DMS53 (cell line): ENCODE measurements around the gene HSPA12B.

Experiments used
- DNase-seq: peaks from one replicate; lab custom pipeline; 2025; lab: John Stamatoyannopoulos, UW

Gene HSPA12B, protein sequence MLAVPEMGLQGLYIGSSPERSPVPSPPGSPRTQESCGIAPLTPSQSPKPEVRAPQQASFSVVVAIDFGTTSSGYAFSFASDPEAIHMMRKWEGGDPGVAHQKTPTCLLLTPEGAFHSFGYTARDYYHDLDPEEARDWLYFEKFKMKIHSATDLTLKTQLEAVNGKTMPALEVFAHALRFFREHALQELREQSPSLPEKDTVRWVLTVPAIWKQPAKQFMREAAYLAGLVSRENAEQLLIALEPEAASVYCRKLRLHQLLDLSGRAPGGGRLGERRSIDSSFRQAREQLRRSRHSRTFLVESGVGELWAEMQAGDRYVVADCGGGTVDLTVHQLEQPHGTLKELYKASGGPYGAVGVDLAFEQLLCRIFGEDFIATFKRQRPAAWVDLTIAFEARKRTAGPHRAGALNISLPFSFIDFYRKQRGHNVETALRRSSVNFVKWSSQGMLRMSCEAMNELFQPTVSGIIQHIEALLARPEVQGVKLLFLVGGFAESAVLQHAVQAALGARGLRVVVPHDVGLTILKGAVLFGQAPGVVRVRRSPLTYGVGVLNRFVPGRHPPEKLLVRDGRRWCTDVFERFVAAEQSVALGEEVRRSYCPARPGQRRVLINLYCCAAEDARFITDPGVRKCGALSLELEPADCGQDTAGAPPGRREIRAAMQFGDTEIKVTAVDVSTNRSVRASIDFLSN

DNA sequence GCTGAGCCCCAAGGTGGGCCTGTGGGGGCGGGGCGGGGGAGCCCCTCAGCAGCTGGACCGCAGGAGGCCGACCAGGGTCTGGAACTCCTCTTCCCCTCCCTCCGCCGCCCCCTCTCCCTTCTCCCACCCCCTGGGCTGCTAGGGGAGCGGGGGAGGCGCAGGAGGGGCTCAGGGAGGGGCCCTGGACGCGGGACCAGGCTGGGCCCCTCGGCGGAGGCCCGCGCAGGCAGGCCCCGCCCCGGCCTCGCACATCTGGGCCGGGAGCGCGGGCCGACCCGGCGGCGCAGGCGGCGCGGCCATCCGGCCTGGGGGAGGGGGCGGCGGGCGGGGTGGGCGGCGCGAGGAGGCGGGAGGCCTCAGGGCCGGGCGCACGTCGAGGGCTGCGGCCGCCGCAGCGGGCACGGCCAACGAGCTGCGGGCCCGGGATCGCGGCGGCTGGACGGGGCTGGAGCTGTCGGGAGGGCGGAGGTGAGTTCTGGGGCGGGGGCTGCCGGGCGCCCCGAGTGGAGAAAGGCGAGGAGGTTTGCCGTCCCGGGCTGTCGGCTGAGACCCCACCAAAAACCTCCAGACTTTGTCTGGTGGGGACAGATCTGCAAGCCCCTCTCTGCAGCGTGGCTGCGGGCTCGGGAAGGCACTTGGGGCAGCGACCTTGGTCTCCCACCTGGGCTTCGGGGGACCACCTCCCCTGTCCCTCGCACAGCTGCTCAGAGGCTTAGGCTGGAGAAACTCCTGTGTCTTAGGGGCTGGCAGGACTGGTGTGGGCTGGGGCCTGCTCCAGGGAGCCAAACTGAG, at the start of gene HSPA12B:
TSS of gene HSPA12B (plus strand) at position 359 of the 792 bp plus-strand sequence. CDS start 5,990 bp downstream, outside the sequence.
- peak; percentile 32 for DNase-seq

DNA sequence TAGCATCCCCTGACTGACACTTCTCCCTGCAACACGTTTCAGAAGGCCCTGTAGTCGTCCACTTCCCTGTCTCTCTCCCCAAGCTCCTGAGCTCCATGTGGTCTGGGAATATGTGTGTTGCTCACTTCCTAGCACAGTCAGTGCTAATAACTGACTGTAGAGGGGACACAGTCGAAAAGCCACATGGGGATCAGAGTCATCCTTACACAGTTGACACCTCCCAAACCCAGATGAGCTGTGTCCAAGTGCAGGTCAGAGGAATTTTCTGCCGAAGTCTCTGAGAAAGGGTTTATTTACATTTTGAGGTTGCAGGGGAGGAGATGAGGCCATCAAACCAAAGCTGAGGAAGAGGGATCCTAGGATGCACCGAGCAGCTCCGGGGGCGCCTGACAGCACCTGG, 47.1 kb upstream of the HSPA12B start:
- no peak for DNase-seq

DNA sequence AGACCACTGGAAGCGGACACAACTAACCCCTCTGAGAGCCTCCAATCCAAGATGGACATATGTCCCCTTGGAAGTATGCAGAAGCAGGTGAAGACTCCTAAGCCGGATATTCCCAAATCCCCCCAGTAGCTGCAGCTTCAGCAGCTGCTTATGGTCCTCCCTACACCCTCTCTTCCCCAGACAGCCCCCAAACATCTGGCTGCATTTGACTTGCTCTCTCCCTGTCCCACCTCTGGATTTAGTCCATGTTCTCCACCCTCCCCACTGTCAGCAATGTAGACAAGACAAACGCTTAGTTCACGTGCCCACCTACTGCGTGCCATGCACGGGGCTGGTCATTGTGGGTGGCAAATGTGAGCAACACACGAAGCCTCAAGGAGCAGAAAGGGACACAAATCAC, 46.1 kb upstream of the HSPA12B start:
- DNase-seq: no peak

DNA sequence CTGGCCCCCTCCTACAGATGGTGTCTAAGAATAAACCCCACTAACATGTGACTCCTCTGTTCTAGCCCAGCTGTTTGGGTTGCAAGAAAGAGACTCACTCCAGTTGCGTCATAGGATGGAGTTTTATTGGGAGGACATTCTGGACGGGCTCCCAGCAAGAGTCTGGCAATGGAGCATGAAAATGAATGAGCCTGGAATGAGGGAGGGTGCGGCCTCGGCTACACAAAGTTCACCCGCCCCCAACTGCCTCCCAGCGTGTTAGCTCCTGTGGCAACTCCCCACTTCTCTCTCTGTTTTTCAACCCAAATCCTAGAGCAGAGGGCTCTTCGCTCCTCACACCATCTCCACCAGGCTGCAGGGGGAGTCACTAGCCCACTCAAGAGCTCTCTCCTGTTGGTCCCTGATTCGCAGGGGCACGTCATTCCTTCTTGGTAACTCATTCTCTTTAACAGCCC, 45.6 kb upstream of the HSPA12B start:
- no peak for DNase-seq

DNA sequence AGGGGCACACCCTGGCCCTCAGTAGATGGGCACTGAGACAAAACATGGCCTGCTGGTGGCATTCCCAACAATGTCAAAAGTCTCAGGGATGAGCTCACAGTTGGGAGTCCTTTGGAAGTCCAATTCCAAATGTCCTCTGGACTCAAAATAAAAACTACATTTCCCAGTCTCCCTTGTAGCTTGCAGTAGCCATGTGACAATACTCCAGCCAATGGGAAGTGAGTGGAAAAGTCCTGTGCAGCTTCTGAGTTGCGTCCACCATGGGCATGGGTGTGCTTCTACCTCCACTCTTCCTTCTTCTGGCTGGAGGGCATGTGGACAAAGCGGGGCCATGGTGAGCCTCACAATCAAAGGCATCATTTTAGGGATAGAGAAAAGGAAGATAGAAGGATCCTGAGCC, 44.8 kb upstream of the HSPA12B start:
- DNase-seq: peak; percentile 23

DNA sequence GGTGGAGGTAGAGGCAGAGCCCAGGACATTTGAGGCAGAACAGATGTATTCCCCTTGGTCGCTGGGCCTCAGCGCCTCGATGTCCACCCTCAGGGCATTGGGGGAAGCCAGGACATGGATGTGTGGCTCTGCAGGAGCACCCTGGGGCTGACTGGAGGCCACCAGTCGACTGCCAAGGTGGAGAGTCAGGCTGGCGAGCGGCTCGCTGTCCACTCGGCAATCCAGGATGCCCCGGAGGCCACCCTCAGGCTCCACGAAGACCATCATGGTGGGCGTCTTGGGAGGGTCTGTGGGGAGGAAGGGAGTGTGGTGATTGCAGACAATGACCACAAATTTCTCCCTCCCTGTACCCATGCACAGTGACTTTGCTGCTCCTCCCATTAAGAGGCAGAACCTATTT, 42.5 kb upstream of the HSPA12B start:
- DNase-seq: no peak

DNA sequence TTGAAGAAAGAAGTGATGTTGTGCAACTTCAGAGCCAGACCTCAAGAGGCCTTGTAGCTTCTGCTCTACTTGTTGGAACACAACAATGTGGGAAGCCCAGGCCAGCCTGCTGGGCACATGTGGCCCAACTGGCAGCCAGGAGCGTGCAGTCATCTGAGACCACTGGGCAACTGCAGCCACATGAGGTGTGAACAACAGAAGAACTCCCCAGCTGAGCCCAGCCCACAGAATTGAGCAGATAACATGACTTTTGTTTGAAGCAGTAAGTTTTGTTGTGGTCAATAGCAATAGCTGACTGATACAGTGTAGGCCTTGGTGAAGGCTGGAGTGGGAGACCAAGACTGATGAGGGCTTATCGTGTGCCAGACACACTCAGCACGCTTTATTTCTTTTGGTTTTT, 42.1 kb upstream of the HSPA12B start:
- DNase-seq: no peak

DNA sequence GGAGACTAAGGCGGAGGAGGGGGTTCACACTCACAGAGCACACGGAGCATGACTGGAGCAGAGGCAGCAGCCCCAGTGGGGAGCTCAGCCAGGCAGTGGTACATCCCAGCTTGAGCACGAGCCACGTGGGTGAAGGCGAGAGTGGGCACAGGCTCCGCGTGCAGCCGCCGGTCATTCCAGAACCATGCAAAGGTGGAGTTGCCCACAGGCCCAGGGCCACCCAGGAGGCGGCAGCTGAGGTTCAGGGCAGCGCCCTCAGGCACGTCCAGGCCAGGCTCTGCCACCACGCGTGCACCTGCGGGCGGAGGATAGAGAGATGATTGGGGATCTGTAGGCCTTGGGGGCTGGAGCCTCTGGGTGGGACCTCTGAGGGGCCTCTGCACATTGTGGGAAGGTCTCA, 41.2 kb upstream of the HSPA12B start:
- DNase-seq: no peak

DNA sequence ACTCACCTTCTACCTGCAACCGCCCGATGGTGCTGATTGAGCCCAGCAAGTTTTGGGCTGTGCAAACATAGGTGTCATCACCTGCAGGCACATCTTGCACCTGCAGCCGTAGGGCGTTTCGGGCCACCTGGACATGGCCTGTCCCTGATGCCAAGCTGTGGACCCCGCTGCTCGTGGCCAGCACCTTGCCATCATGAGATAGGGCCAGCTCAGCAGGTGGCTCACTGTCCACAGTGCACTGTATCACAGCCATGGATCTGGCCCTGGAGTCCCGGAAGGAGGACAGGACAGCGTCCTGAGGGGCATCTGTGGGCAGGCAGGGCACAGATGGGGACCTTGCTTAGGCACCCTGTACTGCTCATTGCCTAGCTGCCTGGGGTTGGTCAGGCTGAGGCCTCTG, 40.6 kb upstream of the HSPA12B start:
- DNase-seq: no peak

DNA sequence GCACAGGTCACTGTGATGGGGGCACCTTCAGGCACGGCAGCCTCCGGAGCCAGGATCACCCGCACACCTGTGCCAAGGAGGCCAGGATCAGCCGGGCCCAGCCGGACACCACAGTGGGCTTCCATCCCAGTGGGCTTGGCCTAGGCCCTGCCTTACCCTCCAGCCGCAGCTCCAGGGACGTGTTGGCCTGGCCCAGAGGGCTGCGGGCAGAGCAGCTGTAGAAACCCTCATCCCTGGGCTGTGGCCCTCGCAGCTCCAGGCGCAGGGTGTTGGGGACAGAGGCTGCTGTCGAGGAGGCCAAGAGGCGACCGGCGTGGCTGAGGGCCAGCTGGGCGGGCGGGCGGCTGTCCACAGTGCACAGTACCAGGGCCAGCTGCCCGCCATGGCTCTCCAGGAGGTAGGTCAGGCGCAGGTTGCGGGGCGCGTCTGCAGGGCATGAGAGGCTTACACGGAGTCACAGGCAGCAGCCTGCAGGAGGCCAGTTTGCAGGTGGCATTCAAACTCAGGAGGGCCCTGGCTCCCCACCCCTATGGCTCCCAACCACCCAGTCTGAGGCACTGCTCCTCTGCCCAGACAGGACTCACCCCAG, 39.7 kb upstream of the HSPA12B start:
- DNase-seq: no peak

DNA sequence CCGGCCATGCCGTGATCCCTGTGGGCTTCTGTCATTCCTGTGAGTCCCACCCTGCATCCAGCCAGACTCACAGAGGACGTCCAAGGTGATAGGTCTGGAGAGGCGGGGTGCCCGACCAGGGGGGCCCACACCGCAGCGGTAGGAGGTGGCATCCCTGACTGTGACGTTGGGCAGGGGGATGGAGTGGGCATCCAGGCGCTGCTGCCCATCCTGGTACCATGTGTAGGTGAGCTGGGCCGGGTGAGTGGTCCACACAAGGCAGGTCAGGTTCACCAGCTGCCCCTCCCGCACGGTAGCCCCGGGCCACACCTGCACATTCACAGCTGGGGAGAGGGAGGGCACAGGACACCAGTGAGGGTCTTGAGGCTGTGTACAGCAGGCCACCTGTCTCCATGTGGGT, 39.1 kb upstream of the HSPA12B start:
- no peak for DNase-seq

DNA sequence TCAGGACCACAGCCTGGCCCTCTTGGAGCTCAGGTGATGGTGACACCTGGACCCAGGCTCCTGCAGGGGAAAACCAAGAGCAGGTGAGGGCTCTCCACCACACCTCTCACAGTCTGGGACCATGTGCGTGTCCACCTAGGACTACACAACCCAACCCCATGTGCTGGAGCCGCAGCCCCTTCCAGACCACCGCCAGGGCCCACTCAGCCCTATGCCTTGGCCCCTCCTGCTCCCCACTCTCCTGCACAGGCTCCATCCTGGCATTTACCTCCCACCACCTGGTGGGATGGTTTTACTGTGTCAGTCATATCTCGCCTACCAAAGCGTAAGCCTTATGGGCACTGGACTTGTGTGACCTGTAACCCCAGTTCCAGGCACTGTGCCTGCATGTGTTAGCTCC, 37.6 kb upstream of the HSPA12B start:
- no peak for DNase-seq

DNA sequence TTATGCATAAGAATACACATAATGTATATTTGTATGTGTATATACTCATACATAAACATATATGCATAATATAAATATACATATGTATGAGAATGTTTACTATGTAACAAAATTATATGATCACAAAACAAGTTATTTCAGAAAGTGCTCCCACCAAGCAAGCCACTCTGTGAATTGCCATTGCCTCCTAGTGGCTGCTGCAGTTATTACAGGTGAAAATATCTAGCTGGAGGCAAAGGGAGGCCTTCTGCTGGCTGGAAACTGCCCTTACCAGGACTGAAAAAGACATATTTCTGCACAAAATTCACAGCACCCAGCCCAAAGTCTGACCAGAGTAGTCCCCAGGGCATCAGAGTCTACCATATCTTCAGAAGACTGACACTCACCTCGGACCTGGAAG, 36.3 kb upstream of the HSPA12B start:
- peak; percentile 31 for DNase-seq

DNA sequence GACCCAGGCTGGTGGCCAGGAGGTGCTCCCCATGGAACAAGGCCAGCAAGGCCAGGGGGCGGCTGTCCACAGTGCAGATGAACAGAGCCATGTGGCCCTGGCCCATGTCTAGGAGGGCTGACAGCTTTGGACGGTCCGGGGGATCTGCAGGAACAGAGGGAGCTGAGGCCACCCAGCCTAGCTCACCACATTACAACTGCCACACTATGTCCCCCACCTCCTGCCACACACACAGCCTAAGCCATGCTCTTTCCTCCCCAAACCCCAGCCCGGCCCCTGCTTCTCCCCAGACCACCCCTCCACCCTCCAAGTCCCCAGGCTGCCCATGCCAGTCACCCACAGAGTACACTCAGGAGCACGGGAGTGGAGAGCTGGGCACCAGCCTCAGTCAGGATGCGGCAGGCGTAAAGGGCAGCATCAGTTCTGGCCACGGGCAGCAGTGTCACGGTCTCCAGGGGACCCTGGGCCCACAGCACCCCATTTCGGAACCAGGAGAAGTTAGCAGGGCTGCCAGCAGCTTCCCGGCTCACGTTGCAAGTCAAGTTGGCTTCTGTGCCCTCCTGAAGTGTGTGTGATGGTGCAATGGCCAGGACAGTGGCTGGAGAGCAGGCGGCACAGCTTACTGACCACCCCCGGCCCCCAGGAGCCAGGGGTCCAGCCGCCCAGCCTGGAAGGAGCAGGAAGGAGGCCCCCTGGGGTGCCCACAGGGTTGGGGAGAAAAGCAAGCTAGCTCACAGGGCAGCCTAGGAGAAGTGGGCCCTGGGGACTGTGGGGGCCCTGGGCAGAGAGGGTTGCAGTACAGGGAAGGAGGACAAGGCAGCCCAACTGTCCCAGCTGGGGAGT, 35.5 kb upstream of the HSPA12B start:
- no peak for DNase-seq

DNA sequence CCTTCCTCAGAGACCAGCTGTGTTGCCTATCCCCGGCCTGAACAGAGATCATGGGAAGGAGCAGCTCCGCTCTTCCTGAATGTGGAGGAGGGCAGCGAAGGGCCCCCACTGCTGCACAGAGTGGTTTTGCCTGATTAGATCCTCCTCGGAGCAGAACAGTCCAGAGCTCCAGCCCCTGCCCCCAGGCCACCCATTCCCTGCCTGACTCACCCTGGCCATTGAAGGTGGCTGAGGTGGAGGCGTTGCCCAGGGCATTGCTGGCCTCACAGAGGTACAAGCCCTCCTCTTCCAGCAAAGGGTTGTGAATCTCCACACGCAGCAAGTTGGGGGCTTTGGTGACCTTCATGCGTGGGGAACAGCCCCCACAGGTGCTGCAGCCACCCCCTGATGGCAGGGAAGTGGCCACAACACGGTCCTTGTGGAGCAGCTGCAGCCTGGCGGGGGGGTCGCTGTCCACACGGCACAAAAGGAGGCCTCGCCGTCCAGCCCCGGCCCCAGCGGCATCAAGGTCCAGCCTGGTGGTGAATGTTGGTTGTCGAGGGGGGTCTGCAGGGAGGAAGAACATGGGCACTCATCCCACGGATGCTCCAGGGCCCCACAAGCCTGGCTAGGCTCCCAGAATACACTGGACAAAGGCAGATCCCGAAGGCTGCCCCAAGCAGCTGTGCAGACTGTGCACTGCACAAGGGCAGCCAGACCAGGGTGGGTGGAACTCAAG, 34.7 kb upstream of the HSPA12B start:
- no peak for DNase-seq

DNA sequence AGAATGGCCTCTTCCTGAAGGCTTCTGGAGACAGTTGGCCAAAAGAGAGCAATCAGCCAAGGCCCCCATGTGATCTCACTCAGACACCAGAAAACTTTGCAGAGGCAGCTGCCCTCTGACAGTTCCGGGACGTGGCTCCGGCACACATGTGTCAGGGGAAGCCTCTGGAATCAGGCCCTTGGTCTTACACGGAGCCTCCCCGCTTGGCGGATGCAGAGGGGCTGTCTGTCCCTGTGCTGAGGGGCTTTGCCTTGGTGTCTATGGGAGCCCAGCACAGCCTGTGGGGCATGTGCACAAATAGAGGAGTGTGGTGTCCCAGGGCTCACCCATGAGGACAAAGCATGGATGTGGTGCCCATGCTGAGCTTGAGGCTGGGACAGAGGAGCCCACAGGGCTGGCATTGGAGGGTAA, 33.9 kb upstream of the HSPA12B start:
- DNase-seq: no peak

DNA sequence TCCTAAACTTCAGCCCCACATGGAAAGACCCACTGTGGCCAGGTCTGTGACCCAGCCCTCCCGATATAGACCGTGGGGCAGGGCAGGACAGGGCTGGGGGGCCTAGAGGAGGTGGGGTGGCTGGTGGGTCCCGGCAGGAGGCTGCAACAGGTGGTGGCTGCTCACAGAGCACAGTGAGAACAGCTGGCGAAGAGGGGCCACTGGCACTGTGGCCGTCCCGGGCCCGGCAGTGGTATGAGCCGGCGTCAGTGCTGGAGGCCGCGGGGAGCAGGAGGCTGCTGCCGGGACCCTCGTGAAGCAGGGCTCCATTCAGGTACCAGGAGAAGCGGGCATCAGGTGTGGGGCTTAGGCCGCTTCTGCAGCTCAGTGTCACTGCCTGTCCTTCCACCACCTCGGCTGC, 33.4 kb upstream of the HSPA12B start:
- no peak for DNase-seq

DNA sequence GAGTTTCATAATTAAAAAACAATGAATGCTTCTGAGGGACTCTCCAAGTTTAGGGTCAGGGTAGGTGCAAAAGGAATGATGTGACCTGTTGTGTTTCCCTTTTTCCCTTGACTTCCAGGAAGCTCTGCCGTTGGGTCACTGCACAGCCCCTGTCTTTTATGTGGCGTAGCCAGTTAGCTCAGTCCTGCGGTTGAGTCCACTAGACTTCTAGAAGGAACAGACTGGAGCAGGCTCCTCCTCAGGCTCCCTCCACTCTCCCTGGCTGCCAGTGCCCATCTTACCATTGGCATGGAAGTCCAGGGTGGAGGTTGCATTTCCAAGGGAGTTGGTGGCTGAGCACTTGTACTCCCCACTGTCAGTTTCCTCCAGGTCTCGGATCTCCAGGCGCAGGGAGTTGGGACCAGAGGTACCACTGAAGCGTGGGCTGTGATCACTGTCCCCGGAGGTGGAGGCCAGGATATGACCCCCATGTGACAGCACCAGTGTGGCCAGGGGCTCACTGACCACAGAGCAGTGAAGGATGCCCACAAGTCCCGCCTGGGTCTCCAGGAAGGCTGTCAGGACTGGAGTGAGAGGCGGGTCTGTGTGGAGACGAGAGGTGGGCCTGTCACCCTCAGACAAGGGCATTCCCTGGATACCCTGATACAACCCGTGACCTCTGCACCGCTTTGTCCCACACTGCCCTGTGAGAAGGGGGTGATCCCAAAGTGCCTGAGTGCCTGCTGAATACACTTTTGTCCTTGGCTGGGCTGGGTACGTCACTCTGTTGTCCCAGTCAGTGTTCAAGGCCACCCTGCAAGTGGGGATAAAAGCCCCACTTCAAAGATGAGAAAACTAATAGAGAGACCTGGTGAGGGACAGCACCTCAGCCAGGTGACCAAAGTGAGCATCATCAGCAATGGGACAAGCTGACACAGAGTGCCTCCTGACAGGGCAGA, 31.2 kb upstream of the HSPA12B start:
- no peak for DNase-seq

DNA sequence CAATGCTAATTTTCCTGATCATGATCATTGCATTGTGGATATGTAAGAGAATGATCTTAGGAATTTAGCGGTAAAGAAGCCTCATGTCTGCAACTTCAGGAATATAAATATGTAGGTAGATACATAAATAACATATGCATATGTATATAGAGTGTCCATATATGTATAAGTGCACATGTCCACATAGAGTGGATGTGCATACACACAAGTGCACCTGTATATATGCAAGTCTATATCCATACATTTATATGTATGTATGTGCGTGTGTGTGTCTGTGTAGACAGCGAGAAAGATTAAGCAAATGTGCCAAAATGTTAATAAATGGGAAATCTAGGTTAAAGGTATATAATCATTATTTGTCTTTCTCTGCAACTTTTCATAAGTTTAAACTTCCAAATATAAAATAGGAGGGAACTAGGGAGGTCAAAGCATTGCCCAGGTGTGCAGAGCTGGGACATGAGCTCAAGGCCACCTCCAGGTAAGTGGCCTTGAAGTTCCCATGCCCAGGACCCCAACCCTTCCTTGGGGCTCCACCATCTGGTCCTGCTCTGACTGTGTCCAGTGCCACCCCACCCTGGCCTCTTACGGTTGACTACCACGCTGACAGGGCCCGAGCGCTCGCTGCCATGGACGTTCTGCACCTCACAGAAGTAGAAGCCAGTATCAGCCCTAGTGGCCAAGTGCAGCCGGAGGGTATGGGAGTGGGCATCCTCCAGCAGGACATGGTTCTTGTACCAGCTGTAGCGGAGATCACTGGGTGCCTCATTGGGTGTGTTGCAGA, 29.7 kb upstream of the HSPA12B start:
- no peak for DNase-seq
